Measurements from ENCODE around the gene HTT. TPM values are rescaled to one million over a fixed set of nuclear protein-coding genes. Genes with fewer than 3 reads are reported as not detected.
A peak's percentile ranks its signal among the peaks of the same experiment; 100 is the strongest.

HTT gene
- total RNA-seq, 2 donors from 2014 or later: 104 to 109 TPM

GRCh38 chr4:3196670-3197359 is 122.3 kb downstream of the HTT start:
- Histone ChIP-seq H3K9me3 (ENCODE audit: control insufficient read depth, low read length) (no peaks in the 10 kb centered on the region), H3K4me3 (ENCODE audit: low read length) (no peak overlapping the region), H3K36me3 (ENCODE audit: control insufficient read depth, insufficient read depth, low read length) (peaks cover 80% of the 10 kb centered on the region), H3K27ac (ENCODE audit: low read depth, low read length) (no peak overlapping the region), H3K27me3 (ENCODE audit: control insufficient read depth, insufficient read depth, low read length, poor library complexity, severe bottlenecking) (no peaks in the 10 kb centered on the region), H3K9ac (ENCODE audit: extremely low read depth, low read length, poor library complexity, severe bottlenecking) (no peak overlapping the region), H3K4me1 (ENCODE audit: control insufficient read depth, insufficient read depth, low read length) (no peaks in the 10 kb centered on the region)
- Mint-ChIP-seq H3K27ac (peak overlapping the region; percentile 56), H3K4me1 (no peaks in the 10 kb centered on the region), H3K36me3 (ENCODE audit: low read depth) (peaks cover 40% of the 10 kb centered on the region), H3K4me3 (no peak overlapping the region), H3K9me3 (no peaks in the 10 kb centered on the region), H3K27me3 (ENCODE audit: insufficient read depth) (no peaks in the 10 kb centered on the region)
- 93 to 96% methylated on average over 7 of the region's 7 CpGs for WGBS, 2 experiments (ENCODE audit: insufficient coverage in 1 of 2, insufficient read length in 1 of 2)
- peak; percentile 32 for DNase-seq
- no peak for TF ChIP-seq CTCF (conservative IDR thresholded peaks at IDR 0.05)

- Histone ChIP-seq H3K9ac (ENCODE audit: extremely low read depth, low read length, poor library complexity, severe bottlenecking) (no peak overlapping the region), H3K4me3 (ENCODE audit: low read length) (no peak overlapping the region), H3K9me3 (ENCODE audit: control insufficient read depth, low read length) (no peaks in the 10 kb centered on the region), H3K4me1 (ENCODE audit: control insufficient read depth, insufficient read depth, low read length) (no peaks in the 10 kb centered on the region), H3K36me3 (ENCODE audit: control insufficient read depth, insufficient read depth, low read length) (peaks cover 84% of the 10 kb centered on the region), H3K27me3 (ENCODE audit: control insufficient read depth, insufficient read depth, low read length, poor library complexity, severe bottlenecking) (no peaks in the 10 kb centered on the region), H3K27ac (ENCODE audit: low read depth, low read length) (no peak overlapping the region)
- Mint-ChIP-seq H3K36me3 (ENCODE audit: low read depth) (peaks cover 40% of the 10 kb centered on the region), H3K4me3 (no peak overlapping the region), H3K27me3 (ENCODE audit: insufficient read depth) (no peaks in the 10 kb centered on the region), H3K27ac (peak overlapping the region; percentile 56), H3K9me3 (no peaks in the 10 kb centered on the region), H3K4me1 (no peaks in the 10 kb centered on the region)
- WGBS, 2 experiments (ENCODE audit: insufficient coverage in 1 of 2, insufficient read length in 1 of 2): 88 to 90% methylated on average over 4 to 9 of the region's 9 CpGs
- DNase-seq: peak; percentile 26
- no peak for TF ChIP-seq CTCF (conservative IDR thresholded peaks at IDR 0.05)
Observed at GRCh38 chr4:3197366-3198105, 123.1 kb downstream of the HTT start.

- Mint-ChIP-seq H3K9me3 (no peaks in the 10 kb centered on the region), H3K36me3 (ENCODE audit: low read depth) (peaks cover 39% of the 10 kb centered on the region), H3K4me3 (no peak overlapping the region), H3K4me1 (no peaks in the 10 kb centered on the region), H3K27ac (no peak overlapping the region), H3K27me3 (ENCODE audit: insufficient read depth) (no peaks in the 10 kb centered on the region)
- H3K9me3 ChIP-seq (ENCODE audit: control insufficient read depth, low read length): no peaks in the 10 kb centered on the region
- no peak overlapping the region for H3K9ac ChIP-seq (ENCODE audit: extremely low read depth, low read length, poor library complexity, severe bottlenecking)
- WGBS, 2 experiments (ENCODE audit: insufficient coverage in 1 of 2, insufficient read length in 1 of 2): 93 to 96% methylated on average over 11 to 12 of the region's 12 CpGs
- H3K27me3 ChIP-seq (ENCODE audit: control insufficient read depth, insufficient read depth, low read length, poor library complexity, severe bottlenecking): no peaks in the 10 kb centered on the region
- no peak overlapping the region for H3K27ac ChIP-seq (ENCODE audit: low read depth, low read length)
- no peak overlapping the region for H3K4me3 ChIP-seq (ENCODE audit: low read length)
- no peak for TF ChIP-seq CTCF (conservative IDR thresholded peaks at IDR 0.05)
- H3K4me1 ChIP-seq (ENCODE audit: control insufficient read depth, insufficient read depth, low read length): no peaks in the 10 kb centered on the region
- DNase-seq: peak; percentile 33
- peaks cover 84% of the 10 kb centered on the region for H3K36me3 ChIP-seq (ENCODE audit: control insufficient read depth, insufficient read depth, low read length)
Observed at GRCh38 chr4:3198906-3199305, 124.4 kb downstream of the HTT start.
